GM20000 (cell line): ENCODE data around the gene PHACTR2.
"Not testable (repeated sequence)": the region's sequence is repeated elsewhere in the genome, so short reads cannot be mapped to it uniquely, and the experiment has no call there.

Experiments
- DNase-seq: peaks from one replicate; pipeline ENCODE4 v3.0.0; 2012; ENCODE audit warnings: low spot score
- TF ChIP-seq, protein P1 (sequence below): IDR thresholded peaks from 2 replicates; pipeline ENCODE4 v1.5.1; 2012; ENCODE audit warnings: mild to moderate bottlenecking, control low read depth; ENCODE audit errors: extremely low read depth, missing control alignments

Gene PHACTR2

DNA sequence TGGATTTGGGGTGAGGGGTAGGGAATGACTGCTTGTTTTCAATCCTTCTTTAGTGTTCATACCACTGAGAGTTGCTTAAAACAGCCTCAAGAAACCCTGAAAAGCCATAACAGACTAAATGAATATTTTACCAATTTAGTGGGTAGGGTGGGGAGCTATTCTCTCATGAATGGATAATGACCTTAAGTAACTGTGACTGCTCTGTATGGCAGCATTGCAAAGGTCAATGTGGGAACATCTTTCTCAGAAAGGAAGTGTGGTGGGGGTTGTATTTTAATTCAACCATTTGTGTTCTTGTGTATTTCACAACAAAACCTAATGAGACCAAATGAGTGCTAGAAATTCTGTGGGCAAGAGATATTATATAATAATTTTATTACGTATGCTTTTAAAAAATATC is 55.7 kb downstream of the PHACTR2 start:
- TF ChIP-seq, protein P1, sequence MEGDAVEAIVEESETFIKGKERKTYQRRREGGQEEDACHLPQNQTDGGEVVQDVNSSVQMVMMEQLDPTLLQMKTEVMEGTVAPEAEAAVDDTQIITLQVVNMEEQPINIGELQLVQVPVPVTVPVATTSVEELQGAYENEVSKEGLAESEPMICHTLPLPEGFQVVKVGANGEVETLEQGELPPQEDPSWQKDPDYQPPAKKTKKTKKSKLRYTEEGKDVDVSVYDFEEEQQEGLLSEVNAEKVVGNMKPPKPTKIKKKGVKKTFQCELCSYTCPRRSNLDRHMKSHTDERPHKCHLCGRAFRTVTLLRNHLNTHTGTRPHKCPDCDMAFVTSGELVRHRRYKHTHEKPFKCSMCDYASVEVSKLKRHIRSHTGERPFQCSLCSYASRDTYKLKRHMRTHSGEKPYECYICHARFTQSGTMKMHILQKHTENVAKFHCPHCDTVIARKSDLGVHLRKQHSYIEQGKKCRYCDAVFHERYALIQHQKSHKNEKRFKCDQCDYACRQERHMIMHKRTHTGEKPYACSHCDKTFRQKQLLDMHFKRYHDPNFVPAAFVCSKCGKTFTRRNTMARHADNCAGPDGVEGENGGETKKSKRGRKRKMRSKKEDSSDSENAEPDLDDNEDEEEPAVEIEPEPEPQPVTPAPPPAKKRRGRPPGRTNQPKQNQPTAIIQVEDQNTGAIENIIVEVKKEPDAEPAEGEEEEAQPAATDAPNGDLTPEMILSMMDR, result no peak

DNA sequence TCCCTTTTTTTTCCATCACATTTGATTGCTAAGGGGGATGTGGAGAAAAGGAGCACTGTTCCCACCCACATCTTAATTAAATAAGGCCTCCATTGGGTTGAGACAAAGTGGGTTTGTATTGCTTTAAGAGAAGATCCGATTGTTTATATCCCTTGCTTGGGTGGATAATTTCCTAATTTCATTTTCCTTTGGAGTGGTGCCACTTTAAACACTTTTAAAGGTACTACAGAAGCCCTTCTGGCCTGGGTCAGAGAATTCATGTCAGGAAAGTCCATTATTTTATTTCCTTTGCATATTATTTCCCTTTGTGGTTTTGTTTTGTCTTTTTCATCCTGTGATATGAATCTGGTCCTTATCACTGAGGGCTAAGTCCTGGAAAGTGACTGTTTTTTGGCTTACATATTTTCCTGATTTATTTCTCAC is 56.9 kb downstream of the PHACTR2 start:
- TF ChIP-seq, protein P1, result no peak
- DNase-seq, result no peak

More for the DNA sequence above, 55.7 kb downstream of the PHACTR2 start:
- no peak for DNase-seq

DNA sequence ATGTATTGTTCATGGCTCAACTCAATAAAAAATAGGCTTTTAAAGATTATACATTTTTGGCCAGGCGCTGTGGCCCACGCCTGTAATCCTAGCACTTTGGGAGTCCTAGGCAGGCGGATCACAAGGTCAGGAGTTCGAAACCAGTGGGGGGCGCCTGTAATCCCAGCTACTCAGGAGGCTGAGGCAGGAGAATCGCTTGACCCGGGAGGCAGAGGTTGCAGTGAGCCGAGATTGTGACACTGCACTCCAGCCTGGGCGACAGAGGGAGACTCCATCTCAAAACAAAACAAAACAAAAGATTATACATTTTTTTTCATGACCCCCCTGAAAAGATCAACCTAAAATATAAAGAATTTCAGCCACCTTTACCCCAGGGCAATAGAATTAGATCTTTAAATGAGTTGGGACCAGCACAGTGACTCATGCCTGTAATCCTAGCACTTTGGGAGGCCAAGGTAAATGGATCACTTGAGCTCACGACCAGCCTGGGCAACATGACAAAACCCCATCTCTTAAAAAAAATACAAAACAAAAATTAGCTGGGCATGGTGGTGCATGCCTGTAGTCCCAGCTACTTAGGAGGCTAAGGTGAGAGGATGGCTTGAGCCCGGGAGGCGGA is 60.4 kb downstream of the PHACTR2 start:
- DNase-seq, result not testable (repeated sequence)

DNA sequence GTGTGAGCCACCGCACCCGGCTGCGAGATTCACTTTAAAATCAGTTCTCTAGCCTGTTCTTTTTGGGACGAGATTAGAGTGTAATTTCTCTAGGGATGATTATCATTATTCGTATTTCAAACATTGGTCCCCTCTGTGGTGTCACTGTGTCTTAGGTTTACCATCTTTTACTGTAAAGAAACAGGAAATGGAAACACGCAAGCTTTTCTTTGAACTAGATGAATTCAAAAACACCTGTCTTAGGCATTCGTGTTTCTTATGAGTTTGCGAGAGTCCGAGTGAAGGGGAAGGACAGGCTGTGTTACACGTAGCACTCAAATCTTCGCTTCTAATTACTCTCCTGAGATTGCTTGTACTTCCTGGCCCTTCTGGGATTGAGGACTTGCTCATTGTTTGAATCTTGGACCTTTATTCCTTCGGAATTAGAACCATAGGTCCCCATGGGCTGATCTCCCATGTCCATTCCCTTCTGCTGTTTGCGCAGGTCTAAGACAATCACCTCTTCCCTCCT is 61.6 kb downstream of the PHACTR2 start:
- TF ChIP-seq, protein P1, result no peak
- no peak for DNase-seq

DNA sequence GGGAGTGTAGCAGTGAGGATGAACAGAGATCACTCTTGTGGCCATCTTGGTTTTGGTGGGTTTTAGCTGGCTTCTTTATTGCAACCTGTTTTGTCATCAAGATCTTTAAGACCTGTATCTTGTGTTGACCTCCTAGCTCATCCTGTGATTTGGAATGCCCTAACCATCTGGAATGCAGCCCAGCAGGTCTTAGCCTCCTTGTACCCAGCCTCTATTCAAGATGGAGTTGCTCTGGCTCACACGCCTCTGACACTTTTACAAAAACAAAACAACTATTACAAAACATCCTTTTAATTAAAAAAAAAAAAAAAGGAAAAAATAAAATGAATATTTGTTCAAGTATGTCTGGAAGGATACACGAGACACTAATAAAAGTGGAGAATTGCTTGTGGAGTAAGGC is 62.4 kb downstream of the PHACTR2 start:
- TF ChIP-seq, protein P1, result no peak

DNA sequence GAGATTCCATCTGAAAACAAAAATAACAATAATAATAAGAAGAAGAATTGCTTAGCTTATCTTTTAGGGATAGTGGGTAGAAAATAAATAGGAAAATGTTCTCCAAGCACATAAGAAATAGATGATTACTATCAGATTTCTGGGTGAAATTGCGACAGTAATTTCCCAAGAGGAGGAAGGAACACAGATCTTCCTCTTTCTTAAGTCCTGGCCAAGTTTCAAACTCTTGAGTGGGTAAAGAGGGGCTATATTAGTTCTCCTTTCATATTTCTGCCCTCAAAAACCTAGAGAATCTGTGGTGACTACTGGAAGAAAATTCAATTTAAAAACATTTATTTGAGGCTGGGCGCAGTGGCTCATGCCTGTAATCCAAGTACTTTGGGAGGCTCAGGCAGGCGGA is 63.7 kb downstream of the PHACTR2 start:
- TF ChIP-seq, protein P1, result no peak
- DNase-seq, result no peak

More for the DNA sequence above, 62.4 kb downstream of the PHACTR2 start:
- no peak for DNase-seq

DNA sequence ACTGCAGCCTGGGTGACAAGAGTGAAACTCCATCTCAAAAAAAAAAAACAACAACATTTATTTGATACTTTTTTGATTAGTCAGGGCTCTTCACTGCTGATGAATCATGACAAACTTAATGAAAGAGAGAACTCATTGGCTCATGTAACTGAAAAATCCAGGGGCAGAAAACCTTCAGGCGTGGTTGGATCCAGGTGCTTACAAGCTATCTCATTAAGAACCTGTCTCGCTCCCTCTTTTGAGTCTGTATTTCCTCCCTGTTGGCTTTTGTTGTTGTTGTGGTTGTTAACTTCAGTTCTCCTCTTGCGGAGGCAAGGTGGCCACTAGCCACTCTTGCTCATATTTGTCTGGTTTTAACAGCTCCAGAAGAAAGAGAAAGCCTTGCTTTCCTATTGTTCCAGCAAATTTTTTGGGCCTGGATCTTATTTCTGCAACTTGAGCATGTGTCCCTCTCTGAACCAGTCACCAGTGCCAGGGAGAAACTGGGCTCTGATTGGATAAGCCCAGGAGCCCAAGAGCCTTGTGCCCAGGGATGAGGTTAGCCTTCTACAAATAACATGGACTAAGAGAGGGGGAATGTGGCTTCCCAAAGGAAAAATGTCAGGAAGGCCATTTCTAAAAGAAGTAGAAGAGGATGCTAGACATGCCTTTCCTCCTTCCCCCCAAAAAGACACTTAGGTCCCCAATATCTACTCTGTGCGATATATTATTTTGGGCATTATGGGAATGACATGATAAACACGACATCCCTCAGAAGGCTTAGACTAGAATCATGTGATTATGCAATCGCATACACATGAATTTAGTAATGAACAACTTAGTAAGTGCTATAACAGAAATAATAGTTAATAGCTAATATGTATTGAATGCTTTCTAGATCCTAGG is 64.5 kb downstream of the PHACTR2 start:
- DNase-seq, result no peak
- TF ChIP-seq, protein P1, result no peak
